Lower leg skin (tissue), 4 donors: ENCODE results near the gene SP4. TPM values are rescaled to one million over a fixed set of nuclear protein-coding genes. Genes with fewer than 3 reads are reported as not detected.
"Not testable (repeated sequence)": the region's sequence is repeated elsewhere in the genome, so short reads cannot be mapped to it uniquely, and the experiment has no call there.

Source experiments
- DNase-seq, 2 donors: peaks; one replicate each; pipeline ENCODE4 v3.0.0-alpha.2; 2019; ENCODE audit warnings: low spot score in 2 of 2
- H3K4me3 ChIP-seq: fragments of 200-600 bp; sonication (generic); 2 replicates; pipeline ENCODE4 v1.5.1; 2017; ENCODE audit warnings: mild to moderate bottlenecking, low read depth; ENCODE audit not compliant: poor library complexity, severe bottlenecking
- POLR2A ChIP-seq, 2 donors: fragments of 450-650 bp; IDR thresholded peaks; one replicate each; pipeline ENCODE4 v1.6.1; 2016 to 2017; ENCODE audit warnings: antibody characterized with exemption in 2 of 2, mild to moderate bottlenecking in 1 of 2, moderate library complexity in 1 of 2
- WGBS, 2 donors: methylation state at CpG; one replicate each; pipeline ENCODE4 v1.1.5; 2018; 5-methylcytosine and 5-hydroxymethylcytosine counted together
- intact Hi-C: fragments of 100-400 bp; cut with DNase I; formaldehyde crosslinking; loops from one replicate; pipeline ENCODE4 v1.15.0; 2023; ENCODE audit warnings: low total_unique reads
- total RNA-seq, 4 donors: library from RNA; depleted of rRNA; stranded (reverse); fragments of >200 nt; gene quantifications; one replicate each; pipeline ENCODE4 v1.1.0, GENCODE V29; 2016
- TF ChIP-seq, protein P1 (sequence below), 3 donors: fragments of 450-650 bp; IDR thresholded peaks; one replicate each; pipeline ENCODE4 v1.5.1; 2016; ENCODE audit warnings: antibody characterized with exemption in 3 of 3, mild to moderate bottlenecking in 3 of 3, moderate library complexity in 2 of 3

The SP4 gene
- total RNA-seq, 4 donors from 2014 or later = 9.5 to 13.0 (median 11.2) TPM

DNA sequence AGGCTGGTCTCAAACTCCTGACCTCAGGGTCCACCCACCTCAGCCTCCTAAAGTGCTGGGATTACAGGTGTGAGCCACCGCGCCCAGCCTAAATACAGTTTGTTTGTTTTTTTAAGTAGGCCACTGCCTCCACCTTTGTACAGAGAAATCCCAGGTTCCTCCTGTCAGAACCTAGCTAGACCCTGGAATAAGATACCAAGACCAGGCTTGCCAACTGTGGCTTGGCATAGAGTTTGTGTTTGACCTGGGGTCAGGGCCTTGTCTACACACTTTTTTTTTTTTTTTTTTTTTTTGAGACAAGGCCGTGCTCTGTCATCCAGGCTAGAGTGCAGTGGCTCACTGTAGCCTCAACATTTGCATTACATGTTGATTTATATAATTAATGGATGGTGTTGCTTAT lies 80.7 kb downstream of the SP4 start:
- no peak for TF ChIP-seq POLR2A (IDR thresholded peaks at IDR 0.05)
- TF ChIP-seq, protein P1, sequence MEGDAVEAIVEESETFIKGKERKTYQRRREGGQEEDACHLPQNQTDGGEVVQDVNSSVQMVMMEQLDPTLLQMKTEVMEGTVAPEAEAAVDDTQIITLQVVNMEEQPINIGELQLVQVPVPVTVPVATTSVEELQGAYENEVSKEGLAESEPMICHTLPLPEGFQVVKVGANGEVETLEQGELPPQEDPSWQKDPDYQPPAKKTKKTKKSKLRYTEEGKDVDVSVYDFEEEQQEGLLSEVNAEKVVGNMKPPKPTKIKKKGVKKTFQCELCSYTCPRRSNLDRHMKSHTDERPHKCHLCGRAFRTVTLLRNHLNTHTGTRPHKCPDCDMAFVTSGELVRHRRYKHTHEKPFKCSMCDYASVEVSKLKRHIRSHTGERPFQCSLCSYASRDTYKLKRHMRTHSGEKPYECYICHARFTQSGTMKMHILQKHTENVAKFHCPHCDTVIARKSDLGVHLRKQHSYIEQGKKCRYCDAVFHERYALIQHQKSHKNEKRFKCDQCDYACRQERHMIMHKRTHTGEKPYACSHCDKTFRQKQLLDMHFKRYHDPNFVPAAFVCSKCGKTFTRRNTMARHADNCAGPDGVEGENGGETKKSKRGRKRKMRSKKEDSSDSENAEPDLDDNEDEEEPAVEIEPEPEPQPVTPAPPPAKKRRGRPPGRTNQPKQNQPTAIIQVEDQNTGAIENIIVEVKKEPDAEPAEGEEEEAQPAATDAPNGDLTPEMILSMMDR (IDR thresholded peaks at IDR 0.05) = no peak
- no peak overlapping the region for H3K4me3 ChIP-seq
- intact Hi-C loops = no loop called here
- WGBS, 2 donors = 95 to 98% methylated on average over 3 of the region's 3 CpGs
- DNase-seq = no peak

DNA sequence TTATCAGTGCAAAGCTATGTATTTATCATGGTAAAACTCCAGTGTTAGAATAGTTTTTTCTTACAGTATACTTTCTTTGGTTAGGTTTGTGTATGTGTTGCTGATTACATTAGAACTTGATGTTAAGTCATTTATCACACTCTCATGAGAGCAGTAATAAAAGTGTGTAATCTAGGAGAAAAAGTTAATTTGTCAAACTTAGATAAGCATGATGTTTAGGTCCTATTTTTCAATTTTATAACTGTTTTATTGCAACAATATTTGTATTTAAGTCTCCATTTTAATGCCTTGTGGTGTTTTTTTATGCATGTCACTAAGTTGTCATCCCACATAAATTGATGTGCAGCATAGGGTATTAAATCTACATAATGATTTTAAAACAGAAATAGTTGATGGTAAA lies 86.2 kb downstream of the SP4 start:
- intact Hi-C loops = no loop called here
- TF ChIP-seq, protein P1 (IDR thresholded peaks at IDR 0.05) = no peak
- TF ChIP-seq POLR2A (IDR thresholded peaks at IDR 0.05) = no peak

GRCh38 chr7:21524680-21525079 lies 96.8 kb downstream of the SP4 start:
- H3K4me3 ChIP-seq = no peak overlapping the region
- no peak for DNase-seq
- 88 to 96% methylated on average over 1 of the region's 1 CpG for WGBS, 2 donors
- intact Hi-C loops = no loop called here
- no peak for TF ChIP-seq POLR2A (IDR thresholded peaks at IDR 0.05)
- TF ChIP-seq, protein P1 (IDR thresholded peaks at IDR 0.05) = no peak

More for the DNA sequence above, 86.2 kb downstream of the SP4 start:
- no peak for DNase-seq
- H3K4me3 ChIP-seq = no peak overlapping the region

DNA sequence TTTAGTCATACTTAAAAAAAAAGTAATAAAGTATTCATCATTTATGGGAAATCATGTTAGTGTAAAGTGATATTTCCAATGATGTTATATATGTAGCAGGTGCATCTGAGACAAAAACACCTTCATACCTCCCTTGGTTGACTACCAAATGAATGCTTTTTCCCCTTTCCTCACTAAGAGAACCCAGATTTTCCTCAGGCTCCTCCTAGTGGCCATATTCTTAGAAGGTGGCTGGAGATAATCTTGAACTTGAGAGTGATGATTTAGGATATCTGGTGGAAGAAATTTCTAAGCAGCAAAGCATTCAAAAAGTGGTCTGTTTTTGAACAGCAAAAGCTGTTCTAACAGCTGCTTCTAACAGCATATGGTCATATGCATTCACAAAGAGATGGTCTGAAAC lies 98.1 kb downstream of the SP4 start:
- TF ChIP-seq POLR2A (IDR thresholded peaks at IDR 0.05) = no peak
- TF ChIP-seq, protein P1 (IDR thresholded peaks at IDR 0.05) = no peak

DNA sequence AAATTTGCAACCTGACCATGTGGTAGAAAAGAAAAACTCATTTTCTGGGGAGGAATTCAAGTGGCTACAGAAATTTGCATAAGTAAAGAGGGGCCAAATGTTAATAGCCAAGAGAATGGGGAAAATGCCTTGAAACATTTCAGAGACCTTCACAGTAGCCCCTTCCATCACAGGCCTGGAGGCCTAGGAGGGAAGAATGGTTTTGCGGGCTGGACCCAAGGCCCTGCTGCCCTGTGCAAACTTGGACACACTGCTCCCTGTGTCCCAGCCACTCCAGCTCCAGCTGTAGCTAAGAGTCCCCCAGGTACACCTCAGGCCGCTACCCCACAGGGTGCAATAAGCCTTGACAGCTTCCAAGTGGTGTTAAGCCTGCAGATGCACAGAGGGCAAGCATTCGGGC lies 98.6 kb downstream of the SP4 start:
- 96 to 100% methylated on average over 3 of the region's 3 CpGs for WGBS, 2 donors
- TF ChIP-seq POLR2A (IDR thresholded peaks at IDR 0.05) = no peak
- TF ChIP-seq, protein P1 (IDR thresholded peaks at IDR 0.05) = no peak
- DNase-seq = no peak
- no peak overlapping the region for H3K4me3 ChIP-seq
- intact Hi-C loops = no loop called here

More for the DNA sequence above, 98.1 kb downstream of the SP4 start:
- no peak overlapping the region for H3K4me3 ChIP-seq
- intact Hi-C loops = no loop called here
- no peak for DNase-seq

DNA sequence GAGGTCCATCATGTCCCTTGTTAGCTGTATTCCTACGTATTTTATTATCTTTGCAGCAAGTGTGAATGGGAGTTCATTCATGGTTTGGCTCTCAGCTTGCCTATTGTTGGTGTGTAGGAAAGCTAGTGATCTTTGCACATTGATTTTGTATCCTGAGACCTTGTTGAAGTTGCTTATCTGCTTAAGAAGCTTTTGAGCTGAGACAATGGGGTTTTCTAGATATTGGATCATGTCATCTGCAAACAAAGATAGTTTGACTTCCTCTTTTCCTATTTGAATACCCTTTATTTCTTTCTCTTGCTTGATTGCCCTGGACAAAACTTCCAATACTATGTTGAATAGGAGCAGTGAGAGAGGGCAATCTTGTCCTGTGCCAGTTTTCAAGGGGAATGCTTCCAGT lies 104.6 kb downstream of the SP4 start:
- not testable (repeated sequence) for H3K4me3 ChIP-seq
- 41 to 93% methylated on average over 1 of the region's 1 CpG for WGBS, 2 donors
- intact Hi-C loops = loop anchor here (5.0 kb wide), 1 partner anchor 800 kb away; no protein-coding TSS in a partner anchor

GRCh38 chr7:21533646-21534045 lies 105.8 kb downstream of the SP4 start:
- intact Hi-C loops = loop anchor here (5.0 kb wide), 1 partner anchor 799 kb away; no protein-coding TSS in a partner anchor
- H3K4me3 ChIP-seq, DNase-seq: not testable (repeated sequence)

More for the DNA sequence above, 104.6 kb downstream of the SP4 start:
- DNase-seq = not testable (repeated sequence)

DNA sequence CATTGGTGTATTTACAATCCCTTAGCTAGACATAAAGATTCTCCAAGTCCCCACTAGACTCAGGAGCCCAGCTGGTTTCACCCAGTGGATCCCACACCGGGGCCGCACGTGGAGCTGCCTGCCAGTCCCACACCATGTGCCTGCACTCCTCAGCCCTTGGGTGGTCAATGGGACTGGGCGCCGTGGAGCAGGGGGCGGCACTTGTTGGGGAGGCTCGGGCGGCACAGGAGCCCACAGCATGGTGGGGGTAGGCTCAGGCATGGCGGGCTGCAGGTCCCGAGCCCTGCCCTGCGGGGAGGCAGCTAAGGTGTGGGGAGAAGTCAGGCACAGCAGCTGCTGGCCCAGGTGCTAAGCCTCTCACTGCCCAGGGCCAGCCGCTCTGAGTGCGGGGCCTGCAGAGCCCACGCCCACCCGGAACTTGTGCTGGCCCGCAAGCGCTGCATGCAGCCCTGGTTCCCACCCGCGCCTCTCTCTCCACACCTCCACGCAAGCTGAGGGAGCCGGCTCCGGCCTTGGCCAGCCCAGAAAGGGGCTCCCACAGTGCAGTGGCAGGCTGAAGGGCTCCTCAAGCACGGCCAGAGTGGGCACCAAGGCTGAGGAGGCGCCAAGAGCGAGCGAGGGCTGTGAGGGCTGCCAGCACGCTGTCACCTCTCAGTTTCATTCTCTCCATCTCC lies 108.7 kb downstream of the SP4 start:
- WGBS, 2 donors = 95 to 97% methylated on average over 21 to 22 of the region's 27 CpGs
- DNase-seq, intact Hi-C loops, H3K4me3 ChIP-seq: not testable (repeated sequence)
